Daoy (cell line): ENCODE results near the gene ZDHHC6. TPM values are rescaled to one million over a fixed set of nuclear protein-coding genes. Genes with fewer than 3 reads are reported as not detected.
"Not testable (repeated sequence)": the region's sequence is repeated elsewhere in the genome, so short reads cannot be mapped to it uniquely, and the experiment has no call there.

Source experiments
- DNase-seq: peaks from one replicate; pipeline ENCODE4 v3.0.0-alpha.2; 2015; ENCODE audit warnings: low read depth
- total RNA-seq: library from RNA; depleted of rRNA; stranded (reverse); fragments of >200 nt; shearing (Covaris generic); gene quantifications from 2 replicates; pipeline ENCODE4 v1.2.3, GENCODE V29; 2014; rRNA removed

Gene ZDHHC6
- total RNA-seq: 24.8 and 26.3 TPM in 2 replicates

GRCh38 chr10:112446855-112447619 lies at the start of gene ZDHHC6, which contains the start of gene VTI1A:
ZDHHC6 (minus strand) TSS chr10:112446914; CDS start chr10:112445436, 1,478 bp downstream.
VTI1A (plus strand) TSS chr10:112447215; CDS start chr10:112447374, 159 bp downstream.
- DNase-seq: peak; percentile 83

GRCh38 chr10:112492736-112493135 lies 46.0 kb upstream of the ZDHHC6 start:
- no peak for DNase-seq

- no peak for DNase-seq
These were observed 44.4 kb upstream of the ZDHHC6 start for GRCh38 chr10:112491144-112491543.

GRCh38 chr10:112490545-112490944 lies 43.8 kb upstream of the ZDHHC6 start:
- no peak for DNase-seq

GRCh38 chr10:112487964-112488363 lies 41.2 kb upstream of the ZDHHC6 start:
- DNase-seq: no peak

- no peak for DNase-seq
These were observed 37.7 kb upstream of the ZDHHC6 start for GRCh38 chr10:112484399-112484798.

GRCh38 chr10:112481602-112482001 lies 34.9 kb upstream of the ZDHHC6 start:
- DNase-seq: no peak

GRCh38 chr10:112475575-112476218 lies 29.0 kb upstream of the ZDHHC6 start:
- no peak for DNase-seq

- peak; percentile 13 for DNase-seq
These were observed 25.3 kb upstream of the ZDHHC6 start for GRCh38 chr10:112471878-112472487.

GRCh38 chr10:112467541-112468075 lies 20.9 kb upstream of the ZDHHC6 start:
- DNase-seq: no peak

- no peak for DNase-seq
These were observed 20.1 kb upstream of the ZDHHC6 start for GRCh38 chr10:112466802-112467201.

- no peak for DNase-seq
These were observed 18.7 kb upstream of the ZDHHC6 start for GRCh38 chr10:112465299-112465883.

- not testable (repeated sequence) for DNase-seq
These were observed 17.4 kb upstream of the ZDHHC6 start for GRCh38 chr10:112464074-112464473.

GRCh38 chr10:112461029-112461887 lies 14.5 kb upstream of the ZDHHC6 start:
- no peak for DNase-seq

GRCh38 chr10:112460366-112460765 lies 13.7 kb upstream of the ZDHHC6 start:
- no peak for DNase-seq

GRCh38 chr10:112456533-112456932 lies 9.8 kb upstream of the ZDHHC6 start:
- DNase-seq: no peak

GRCh38 chr10:112454910-112455779 lies 8.4 kb upstream of the ZDHHC6 start:
- DNase-seq: no peak

- no peak for DNase-seq
These were observed 2.2 kb upstream of the ZDHHC6 start for GRCh38 chr10:112448888-112449287.

GRCh38 chr10:112447620-112447928 lies 860 bp upstream of the ZDHHC6 start:
- DNase-seq: no peak
